Activated gamma-delta T cell (primary cell): ENCODE data around the gene NRAS.
A peak's percentile ranks its signal among the peaks of the same experiment; 100 is the strongest.

Experiments
- DNase-seq: peaks from one replicate; lab custom pipeline; 2025; lab: John Stamatoyannopoulos, UW

The NRAS gene

DNA sequence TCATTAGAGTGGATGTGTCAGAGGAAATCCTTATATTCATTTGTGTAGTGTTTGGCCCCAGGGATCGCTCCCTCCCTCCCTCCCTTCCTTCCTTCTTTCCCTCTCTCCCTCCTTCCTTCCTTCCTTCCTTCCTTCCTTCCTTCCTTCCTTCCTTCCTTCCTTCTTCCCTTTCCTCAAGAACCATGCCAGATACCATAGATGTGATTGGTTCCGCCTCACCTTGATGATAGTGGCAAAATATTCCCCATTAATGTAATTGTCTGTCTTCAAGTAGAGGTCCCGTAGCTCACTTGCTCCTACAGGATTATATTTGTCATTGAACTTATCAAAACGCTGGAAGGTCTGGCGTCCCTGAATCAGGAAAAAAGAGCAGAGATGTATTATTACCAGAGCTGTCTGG is 38.9 kb downstream of the NRAS start:
- no peak for DNase-seq

- no peak for DNase-seq
These were observed 40.5 kb downstream of the NRAS start for GRCh38 chr1:114676115-114676514.

GRCh38 chr1:114671939-114672275 is 44.7 kb downstream of the NRAS start:
- DNase-seq = no peak

DNA sequence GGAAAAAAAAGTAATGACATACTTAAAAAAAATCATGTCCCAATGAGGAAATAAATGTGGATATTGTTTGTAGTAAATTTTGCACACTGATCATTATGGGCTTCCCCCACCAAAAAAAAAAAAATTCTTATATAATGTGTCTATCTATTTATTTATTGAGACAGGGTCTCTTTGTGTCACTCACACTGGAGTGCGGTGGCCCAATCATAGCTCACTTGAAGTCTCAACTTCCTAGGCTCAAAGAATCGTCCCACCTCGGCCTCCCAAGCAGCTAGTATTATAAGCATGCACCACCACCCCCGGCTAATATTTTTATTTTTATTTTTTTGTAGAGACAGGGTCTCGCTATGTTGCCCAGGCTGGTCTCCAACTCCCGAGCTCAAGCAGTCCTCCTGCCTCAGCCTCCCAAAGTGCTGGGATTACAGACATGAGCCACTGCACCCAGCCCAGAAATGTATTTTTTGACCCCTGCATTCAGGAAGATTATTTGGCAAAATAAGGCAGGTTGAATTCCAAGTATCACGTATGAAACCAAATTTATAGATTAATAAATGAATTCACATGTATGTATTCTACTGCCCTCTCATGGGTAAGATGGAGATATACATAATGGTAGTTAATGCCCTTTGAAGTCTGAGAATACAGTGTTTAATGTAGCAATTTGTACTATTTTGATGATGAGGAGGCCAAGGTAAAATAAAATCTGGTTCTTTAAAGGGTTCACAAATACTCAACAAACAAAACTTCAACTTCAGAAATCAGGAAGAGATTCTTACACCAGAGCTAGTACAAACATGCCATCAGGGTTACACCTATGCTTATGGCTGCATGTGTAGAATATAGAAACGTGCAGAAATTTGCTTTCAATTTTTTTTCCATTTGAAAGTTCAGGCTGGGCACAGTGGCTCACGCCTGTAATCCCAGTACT is 45.3 kb downstream of the NRAS start:
- no peak for DNase-seq

DNA sequence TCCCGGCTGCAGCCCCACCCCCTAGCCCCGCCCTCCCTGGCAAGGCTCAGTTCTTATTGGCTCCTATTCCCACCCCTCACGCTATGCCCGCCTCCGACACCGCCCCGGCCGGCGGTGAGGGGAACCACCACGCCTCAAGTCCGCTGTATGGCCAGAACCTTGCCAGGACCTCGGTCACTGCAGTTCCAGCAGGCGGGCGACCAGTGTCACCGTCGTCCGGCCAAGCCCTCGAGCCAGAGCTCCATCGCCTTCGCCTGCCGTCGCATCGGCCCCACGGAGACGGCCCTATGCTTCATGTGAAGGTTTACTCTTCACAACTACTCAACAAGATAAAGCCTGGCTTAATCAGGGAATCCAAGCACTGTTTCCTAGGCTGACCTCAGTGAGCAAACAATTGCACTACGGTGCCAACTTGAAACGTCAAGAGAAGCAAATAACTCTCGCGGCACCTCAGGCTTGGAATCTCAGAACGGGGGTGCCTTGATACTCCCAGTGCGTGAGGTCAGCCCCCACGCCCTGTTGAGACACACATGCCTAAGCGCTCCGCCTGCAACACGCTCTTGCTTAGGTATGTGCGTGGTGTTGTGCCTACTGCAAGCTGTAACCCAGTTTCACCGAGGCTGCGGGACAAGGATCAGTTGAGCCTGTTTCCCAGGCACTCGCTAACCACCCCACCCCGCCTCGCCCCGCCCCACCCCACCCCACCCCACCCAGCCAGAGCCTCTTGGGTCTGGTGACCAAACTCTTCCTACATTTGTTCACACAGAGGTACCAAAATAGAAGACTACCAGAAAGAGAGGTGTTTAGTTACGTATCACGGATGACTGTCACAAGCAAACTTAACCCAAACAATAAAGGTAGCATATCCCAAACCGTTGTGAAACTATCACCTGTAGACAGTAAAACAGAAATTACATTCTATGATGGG is 46.2 kb downstream of the NRAS start:
- DNase-seq = peak; percentile 71

- no peak for DNase-seq
These were observed 46.9 kb downstream of the NRAS start, which contains the start of gene DENND2C for GRCh38 chr1:114669562-114670082. Gene DENND2C (minus strand): TSS chr1:114670049. CDS start chr1:114625984, 44,065 bp downstream.

DNA sequence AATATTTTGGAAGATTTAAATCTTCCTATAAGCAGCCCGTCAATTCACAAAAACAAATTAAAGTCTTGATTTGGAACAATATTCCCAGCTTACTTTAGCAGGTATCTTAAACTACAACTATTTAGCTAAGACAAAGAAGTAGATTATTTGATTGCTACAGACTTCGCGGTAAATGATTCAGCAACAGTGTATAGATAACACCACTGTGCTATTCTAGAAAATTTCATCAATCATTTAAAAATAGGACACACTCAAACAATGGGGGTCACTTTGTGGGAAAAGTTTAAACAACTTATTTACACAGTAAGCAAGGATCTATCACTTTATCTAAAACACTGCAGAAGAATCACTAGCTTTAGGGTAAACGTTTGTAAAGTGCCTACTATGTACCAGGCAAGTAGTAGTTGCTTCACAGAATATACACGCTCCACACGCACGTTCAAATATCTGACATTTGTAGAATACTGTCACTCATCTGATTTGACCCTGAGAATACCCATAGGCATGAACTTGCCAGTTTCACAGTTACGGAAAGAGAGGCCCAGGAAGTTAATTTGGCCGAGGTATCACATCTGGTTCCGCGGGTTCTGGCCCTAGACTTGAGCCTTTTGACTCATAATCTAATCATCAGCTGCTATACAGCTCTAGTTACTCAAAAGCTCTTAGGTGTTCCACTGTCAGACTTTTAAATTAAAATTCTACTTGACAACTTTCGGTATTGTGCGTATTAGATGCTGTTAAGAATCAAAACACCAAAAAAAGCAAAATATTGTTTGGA is 47.6 kb downstream of the NRAS start:
- no peak for DNase-seq

DNA sequence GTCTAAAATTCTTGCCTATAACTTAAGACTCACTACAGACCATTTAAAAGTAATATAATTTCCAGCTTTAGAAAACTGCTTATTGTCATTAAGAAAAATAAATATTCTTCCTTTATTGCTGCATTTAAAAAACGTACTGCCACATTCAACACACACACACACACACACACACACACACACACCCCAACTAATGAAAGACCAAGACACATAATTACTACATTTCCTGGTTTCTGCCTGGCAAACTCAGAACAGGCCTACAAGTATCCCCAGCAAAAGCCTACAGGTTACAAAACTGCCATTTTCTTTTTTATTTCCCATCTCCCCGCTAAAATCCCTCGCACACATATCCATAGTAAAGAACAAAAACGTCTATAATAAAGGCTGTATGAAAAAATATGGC is 48.2 kb downstream of the NRAS start:
- DNase-seq = no peak

DNA sequence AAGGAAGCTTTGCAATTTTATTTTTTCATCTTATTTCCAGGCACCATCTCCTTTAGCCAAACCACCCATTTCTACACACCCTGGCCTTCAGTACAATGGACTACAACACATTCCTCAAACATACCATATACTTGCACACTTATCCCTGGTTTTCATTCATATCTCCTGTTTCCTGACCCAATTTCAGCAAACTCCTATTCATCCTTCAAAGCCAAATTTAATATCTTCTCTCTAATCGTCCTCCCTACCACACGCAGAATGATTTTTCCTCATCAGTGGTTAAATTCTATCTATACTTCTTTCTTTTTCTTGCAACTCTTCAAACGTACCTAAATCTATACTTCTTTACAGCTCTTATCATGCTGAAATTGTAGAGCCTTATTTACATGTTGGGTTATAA is 49.6 kb downstream of the NRAS start:
- DNase-seq = no peak

GRCh38 chr1:114660238-114660637 is 56.3 kb downstream of the NRAS start:
- no peak for DNase-seq
